K562 (cell line): ENCODE data around the gene ZC3H7B.

Experiments
- GTF2F1 ChIP-seq: IDR thresholded peaks from 2 replicates; pipeline ENCODE4 v1.6.1; 2011; ENCODE audit warnings: low read depth, low read length, improper control_type of control experiment
- NCOA1 ChIP-seq: fragments of 450-650 bp; IDR thresholded peaks from 2 replicates; pipeline ENCODE4 v1.6.1; 2016; ENCODE audit warnings: low read depth
- POLR2A ChIP-seq: fragments of 450-650 bp; conservative IDR thresholded peaks from 2 replicates; pipeline ENCODE4 v1.6.1; 2016
- ZNF274 ChIP-seq: IDR thresholded peaks from 2 replicates; pipeline ENCODE4 v1.6.1; 2011; ENCODE audit warnings: low read depth, mild to moderate bottlenecking, low read length, moderate library complexity, borderline replicate concordance

GRCh38 chr22:41261541-41262249, 39.6 kb upstream of the ZC3H7B start:
- no peak for TF ChIP-seq POLR2A
- TF ChIP-seq ZNF274: no peak
- TF ChIP-seq GTF2F1: no peak
- TF ChIP-seq NCOA1: no peak
